ENCODE measurements around the gene EEF1AKMT2. TPM values are rescaled to one million over a fixed set of nuclear protein-coding genes. Genes with fewer than 3 reads are reported as not detected.
A peak's percentile ranks its signal among the peaks of the same experiment; 100 is the strongest.
"Not testable (repeated sequence)": the region's sequence is repeated elsewhere in the genome, so short reads cannot be mapped to it uniquely, and the experiment has no call there.

Gene EEF1AKMT2
- total RNA-seq, 6 experiments from 2014 or later: 5.3 to 7.9 (median 7.4) TPM

GRCh38 chr10:124829447-124830115 lies 37.9 kb upstream of the EEF1AKMT2 start:
- no peaks in the 10 kb centered on the region for H3K9me3 ChIP-seq
- intact Hi-C loops (cut with DNase I): loop anchor here in 1 of 2 donors (10.0 kb wide), 1 partner anchor 295 kb away; no protein-coding TSS in a partner anchor
- WGBS (ENCODE audit: insufficient coverage, low coverage, low lambda C conversion rate, missing lambda C conversion rate): 91% methylated on average over 8 of the region's 8 CpGs
- TF ChIP-seq POLR2A (IDR thresholded peaks at IDR 0.05) (no peak), CTCF (IDR thresholded peaks at IDR 0.05) (no peak)
- H3K4me3 ChIP-seq: no peak overlapping the region
- peaks cover 11 to 66% (median 17%) of the 10 kb centered on the region in 4 donors for H3K36me3 ChIP-seq
- H3K4me1 ChIP-seq: no peaks in the 10 kb centered on the region
- no peak overlapping the region for H3K27ac ChIP-seq
- DNase-seq (no peak), ATAC-seq (no peak)
- H3K27me3 ChIP-seq: no peaks in the 10 kb centered on the region

GRCh38 chr10:124827474-124827873 lies 35.8 kb upstream of the EEF1AKMT2 start:
- intact Hi-C loops (cut with DNase I): loop anchor here in 1 of 2 donors (10.0 kb wide), 1 partner anchor 293 kb away; no protein-coding TSS in a partner anchor
- Histone ChIP-seq H3K27me3 (no peaks in the 10 kb centered on the region), H3K36me3 (peaks cover 7 to 54% (median 13%) of the 10 kb centered on the region in 4 donors), H3K4me3 (no peak overlapping the region), H3K27ac (no peak overlapping the region), H3K4me1 (no peaks in the 10 kb centered on the region), H3K9me3 (no peaks in the 10 kb centered on the region)
- TF ChIP-seq POLR2A (IDR thresholded peaks at IDR 0.05) (no peak), CTCF (IDR thresholded peaks at IDR 0.05) (peak; percentile 35 to 58 (median 52))
- 39% methylated on average over 3 of the region's 3 CpGs for WGBS (ENCODE audit: insufficient coverage, low coverage, low lambda C conversion rate, missing lambda C conversion rate)
- no peak for DNase-seq
- ATAC-seq: no peak

- WGBS (ENCODE audit: insufficient coverage, low coverage, low lambda C conversion rate, missing lambda C conversion rate): 92% methylated on average over 4 of the region's 4 CpGs
- no peak for DNase-seq
- no peak for TF ChIP-seq CTCF (IDR thresholded peaks at IDR 0.05)
- no peak for TF ChIP-seq POLR2A (IDR thresholded peaks at IDR 0.05)
- Histone ChIP-seq H3K36me3 (peaks cover 3 to 42% (median 7%) of the 10 kb centered on the region in 4 donors), H3K4me1 (no peaks in the 10 kb centered on the region), H3K4me3 (no peak overlapping the region), H3K27me3 (no peaks in the 10 kb centered on the region), H3K9me3 (no peaks in the 10 kb centered on the region), H3K27ac (no peak overlapping the region)
- intact Hi-C loops (cut with DNase I): loop anchor here in 1 of 2 donors (10.0 kb wide), 1 partner anchor 291 kb away; no protein-coding TSS in a partner anchor
- no peak for ATAC-seq
These were observed 34.6 kb upstream of the EEF1AKMT2 start for GRCh38 chr10:124826262-124826661.

GRCh38 chr10:124825702-124826101 lies 34.0 kb upstream of the EEF1AKMT2 start:
- no peak for DNase-seq
- peaks cover 0 to 38% (median 7%) of the 10 kb centered on the region in 4 donors for H3K36me3 ChIP-seq
- H3K9me3 ChIP-seq: no peaks in the 10 kb centered on the region
- intact Hi-C loops (cut with DNase I): loop anchor here in 1 of 2 donors (10.0 kb wide), 1 partner anchor 291 kb away; no protein-coding TSS in a partner anchor
- TF ChIP-seq POLR2A (IDR thresholded peaks at IDR 0.05) (no peak), CTCF (IDR thresholded peaks at IDR 0.05) (no peak)
- ATAC-seq: no peak
- no peak overlapping the region for H3K4me3 ChIP-seq
- H3K27ac ChIP-seq: no peak overlapping the region
- H3K27me3 ChIP-seq: no peaks in the 10 kb centered on the region
- H3K4me1 ChIP-seq: no peaks in the 10 kb centered on the region

GRCh38 chr10:124824932-124825331 lies 33.2 kb upstream of the EEF1AKMT2 start:
- not testable (repeated sequence) for DNase-seq, H3K27ac ChIP-seq, ATAC-seq, H3K4me3 ChIP-seq, H3K9me3 ChIP-seq, H3K27me3 ChIP-seq, H3K4me1 ChIP-seq
- 96% methylated on average over 7 of the region's 7 CpGs for WGBS (ENCODE audit: insufficient coverage, low coverage, low lambda C conversion rate, missing lambda C conversion rate)
- H3K36me3 ChIP-seq: peaks cover 0 to 31% (median 5%) of the 10 kb centered on the region in 4 donors
- intact Hi-C loops (cut with DNase I): loop anchor here in 1 of 2 donors (10.0 kb wide), 1 partner anchor 290 kb away; no protein-coding TSS in a partner anchor

Measured in right lobe of liver (tissue), 6 donors.